Smooth muscle cell (in vitro differentiated cells): Measurements from ENCODE around the gene FGF9. TPM values are rescaled to one million over a fixed set of nuclear protein-coding genes. Genes with fewer than 3 reads are reported as not detected.

Experiments used
- DNase-seq: peaks from one replicate; lab custom pipeline; 2025; ENCODE audit not compliant: unreplicated experiment; lab: John Stamatoyannopoulos, UW
- H2AFZ ChIP-seq: fragments of 200-600 bp; sonication (generic); 2 replicates; pipeline ENCODE4 v1.6.0; 2016; ENCODE audit warnings: antibody characterized with exemption, low read depth, mild to moderate bottlenecking
- H3F3A ChIP-seq: fragments of 200-600 bp; sonication (generic); 2 replicates; pipeline ENCODE4 v1.6.0; 2017; ENCODE audit warnings: antibody characterized with exemption, low read depth
- H3K27ac ChIP-seq: fragments of 200-600 bp; sonication (generic); 2 replicates; pipeline ENCODE4 v1.5.1; 2016; ENCODE audit warnings: low read depth, mild to moderate bottlenecking
- H3K27me3 ChIP-seq: fragments of 200-600 bp; sonication (generic); 2 replicates; pipeline ENCODE4 v1.6.1; 2016; ENCODE audit warnings: low read depth, mild to moderate bottlenecking
- H3K36me3 ChIP-seq: fragments of 200-600 bp; sonication (generic); 2 replicates; pipeline ENCODE4 v1.5.1; 2016; ENCODE audit warnings: low read depth
- H3K4me1 ChIP-seq: fragments of 200-600 bp; sonication (generic); 2 replicates; pipeline ENCODE4 v1.5.1; 2016; ENCODE audit warnings: low read depth
- H3K4me2 ChIP-seq: fragments of 200-600 bp; sonication (generic); 2 replicates; pipeline ENCODE4 v1.6.0; 2016; ENCODE audit warnings: mild to moderate bottlenecking
- H3K4me3 ChIP-seq: fragments of 200-600 bp; sonication (generic); 2 replicates; pipeline ENCODE4 v1.5.1; 2016; ENCODE audit warnings: mild to moderate bottlenecking
- H3K79me2 ChIP-seq: fragments of 200-600 bp; sonication (generic); 2 replicates; pipeline ENCODE4 v1.6.0; 2016; ENCODE audit warnings: low read depth, mild to moderate bottlenecking
- H3K9ac ChIP-seq: fragments of 200-600 bp; sonication (generic); 2 replicates; pipeline ENCODE4 v1.6.0; 2016; ENCODE audit warnings: low read depth
- H3K9me3 ChIP-seq: fragments of 200-600 bp; sonication (generic); replicated peaks from 2 replicates; pipeline ENCODE4 v1.5.1; 2016; ENCODE audit warnings: low read depth
- H4K20me1 ChIP-seq: fragments of 200-600 bp; sonication (generic); 2 replicates; pipeline ENCODE4 v1.6.0; 2016; ENCODE audit warnings: low read depth
- WGBS: methylation state at CpG from one replicate; pipeline ENCODE4 v1.1.7; 2016; ENCODE audit warnings: low lambda C conversion rate; 5-methylcytosine and 5-hydroxymethylcytosine counted together
- polyA plus RNA-seq: library from polyadenylated mRNA; unstranded; fragments of >200 nt; fragmentation: Nextera tagmentation; extraction: Ambion mirVana; gene quantifications from 2 replicates; pipeline ENCODE4 v1.2.1, GENCODE V29; 2016
- total RNA-seq: library from RNA; depleted of rRNA; stranded (reverse); fragments of >200 nt; gene quantifications from 2 replicates; pipeline ENCODE4 v1.2.3, GENCODE V29; 2014
- TF ChIP-seq, protein P1 (sequence below): fragments of 200-600 bp; sonication (generic); IDR thresholded peaks from 2 replicates; pipeline ENCODE4 v1.5.1; 2017; ENCODE audit warnings: borderline replicate concordance, mild to moderate bottlenecking, antibody characterized with exemption; ENCODE audit not compliant: insufficient read depth, poor library complexity, severe bottlenecking

FGF9 gene
- total and polyA plus RNA-seq, 2 experiments from 2014 or later: 0.56 TPM; not detected in 1

DNA sequence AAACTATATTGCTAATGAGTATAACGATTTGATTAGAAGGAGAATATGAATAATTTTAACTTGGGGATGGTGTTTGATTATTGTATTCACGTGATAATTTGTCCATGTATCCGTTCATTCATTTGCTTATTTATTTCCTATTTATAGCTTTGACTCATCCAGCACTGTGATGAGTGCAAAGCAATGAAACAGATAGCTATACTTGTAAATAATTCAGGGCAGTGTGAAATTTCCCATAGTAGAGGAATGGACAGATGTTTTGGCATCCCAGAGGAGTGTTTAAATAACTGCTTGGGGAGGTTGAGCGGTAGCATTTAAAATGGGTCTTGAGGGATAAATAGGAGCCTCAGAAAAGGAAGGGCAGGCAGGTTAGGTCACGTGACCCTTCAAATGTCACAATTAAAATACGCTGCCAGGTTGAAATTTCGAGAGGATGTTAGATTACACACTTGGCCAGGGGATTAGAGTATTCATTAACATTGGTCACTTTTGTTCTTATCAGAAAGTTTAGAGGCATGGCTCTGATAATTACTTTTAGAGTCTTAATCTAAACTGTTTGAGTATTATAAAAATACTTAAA lies 14.7 kb downstream of the FGF9 start:
- TF ChIP-seq, protein P1, sequence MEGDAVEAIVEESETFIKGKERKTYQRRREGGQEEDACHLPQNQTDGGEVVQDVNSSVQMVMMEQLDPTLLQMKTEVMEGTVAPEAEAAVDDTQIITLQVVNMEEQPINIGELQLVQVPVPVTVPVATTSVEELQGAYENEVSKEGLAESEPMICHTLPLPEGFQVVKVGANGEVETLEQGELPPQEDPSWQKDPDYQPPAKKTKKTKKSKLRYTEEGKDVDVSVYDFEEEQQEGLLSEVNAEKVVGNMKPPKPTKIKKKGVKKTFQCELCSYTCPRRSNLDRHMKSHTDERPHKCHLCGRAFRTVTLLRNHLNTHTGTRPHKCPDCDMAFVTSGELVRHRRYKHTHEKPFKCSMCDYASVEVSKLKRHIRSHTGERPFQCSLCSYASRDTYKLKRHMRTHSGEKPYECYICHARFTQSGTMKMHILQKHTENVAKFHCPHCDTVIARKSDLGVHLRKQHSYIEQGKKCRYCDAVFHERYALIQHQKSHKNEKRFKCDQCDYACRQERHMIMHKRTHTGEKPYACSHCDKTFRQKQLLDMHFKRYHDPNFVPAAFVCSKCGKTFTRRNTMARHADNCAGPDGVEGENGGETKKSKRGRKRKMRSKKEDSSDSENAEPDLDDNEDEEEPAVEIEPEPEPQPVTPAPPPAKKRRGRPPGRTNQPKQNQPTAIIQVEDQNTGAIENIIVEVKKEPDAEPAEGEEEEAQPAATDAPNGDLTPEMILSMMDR: no peak

DNA sequence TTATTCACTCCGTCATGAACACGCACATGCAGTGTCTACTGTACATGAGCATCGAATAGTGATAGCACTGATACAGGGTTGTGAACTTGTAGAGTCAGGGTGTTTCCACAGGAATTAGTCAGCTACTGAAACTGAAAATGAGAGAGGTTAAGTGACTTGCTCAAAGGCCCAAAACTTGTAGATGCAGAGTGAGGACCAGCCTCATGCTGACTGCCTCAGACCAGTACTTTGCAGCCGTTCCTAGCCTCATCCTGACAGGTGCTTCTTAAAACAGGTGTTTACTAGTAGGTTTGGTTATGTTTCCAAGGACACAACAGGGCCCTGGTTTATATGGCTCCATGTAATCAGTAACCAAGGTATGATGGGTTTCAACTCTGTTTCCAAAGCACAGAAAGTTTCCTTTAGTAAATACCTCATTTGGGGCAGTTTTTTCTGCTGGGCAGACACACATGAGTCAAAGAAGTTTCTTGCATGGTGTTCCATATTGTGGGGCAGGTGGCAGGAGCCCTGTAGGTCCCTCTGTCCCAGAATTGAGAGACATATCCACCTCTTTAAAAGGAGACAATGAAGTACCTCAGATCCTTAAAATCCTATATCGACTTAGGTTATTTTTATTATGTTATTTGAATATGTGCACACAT lies 16.0 kb downstream of the FGF9 start:
- Histone ChIP-seq H3K79me2 (no peaks in the 10 kb centered on the region), H3K4me1 (no peaks in the 10 kb centered on the region), H2AFZ (no peak overlapping the region), H3K4me2 (no peak overlapping the region), H3K9me3 (no peaks in the 10 kb centered on the region), H3K27me3 (no peaks in the 10 kb centered on the region), H3K36me3 (no peaks in the 10 kb centered on the region), H4K20me1 (no peaks in the 10 kb centered on the region), H3K9ac (no peak overlapping the region), H3F3A (peaks cover 3% of the 10 kb centered on the region), H3K27ac (no peak overlapping the region), H3K4me3 (no peak overlapping the region)
- WGBS: 93% methylated on average over 5 of the region's 5 CpGs
- TF ChIP-seq, protein P1: no peak
- DNase-seq: no peak

More for the DNA sequence above, 14.7 kb downstream of the FGF9 start:
- DNase-seq: no peak
- Histone ChIP-seq H3K4me3 (no peak overlapping the region), H3K36me3 (no peaks in the 10 kb centered on the region), H3K4me2 (no peak overlapping the region), H4K20me1 (no peaks in the 10 kb centered on the region), H2AFZ (no peak overlapping the region), H3K27ac (no peak overlapping the region), H3F3A (peaks cover 3% of the 10 kb centered on the region), H3K79me2 (no peaks in the 10 kb centered on the region), H3K9me3 (no peaks in the 10 kb centered on the region), H3K9ac (no peak overlapping the region), H3K4me1 (no peaks in the 10 kb centered on the region), H3K27me3 (no peaks in the 10 kb centered on the region)
- 91% methylated on average over 7 of the region's 7 CpGs for WGBS

DNA sequence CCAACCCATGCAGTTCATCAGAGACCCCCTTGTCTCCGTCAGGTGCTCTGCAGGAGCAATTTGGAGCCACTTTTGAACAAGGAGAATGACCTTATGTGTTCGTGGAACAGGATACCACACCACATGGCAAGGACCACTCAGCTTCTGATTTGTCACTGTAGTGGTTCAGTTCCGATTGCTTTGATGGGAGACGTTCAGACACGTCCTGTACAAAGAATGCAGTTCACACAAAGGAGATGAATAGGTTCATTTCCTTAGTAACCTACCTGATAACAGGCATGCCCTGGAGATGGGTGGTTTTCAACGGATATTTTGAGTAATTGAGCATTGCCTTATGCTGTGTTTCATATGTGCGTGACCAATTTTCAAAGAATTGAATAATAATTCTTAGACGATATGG lies 17.2 kb downstream of the FGF9 start:
- no peak overlapping the region for H2AFZ ChIP-seq
- no peak overlapping the region for H3K9ac ChIP-seq
- H3K4me2 ChIP-seq: no peak overlapping the region
- no peak overlapping the region for H3K4me3 ChIP-seq
- H3K27ac ChIP-seq: no peak overlapping the region
- no peaks in the 10 kb centered on the region for H3K4me1 ChIP-seq
- no peaks in the 10 kb centered on the region for H3K9me3 ChIP-seq
- H3F3A ChIP-seq: peaks cover 3% of the 10 kb centered on the region
- TF ChIP-seq, protein P1: no peak
- H3K36me3 ChIP-seq: no peaks in the 10 kb centered on the region
- DNase-seq: no peak
- no peaks in the 10 kb centered on the region for H3K27me3 ChIP-seq
- H3K79me2 ChIP-seq: no peaks in the 10 kb centered on the region
- WGBS: 81% methylated on average over 8 of the region's 8 CpGs
- H4K20me1 ChIP-seq: no peaks in the 10 kb centered on the region

DNA sequence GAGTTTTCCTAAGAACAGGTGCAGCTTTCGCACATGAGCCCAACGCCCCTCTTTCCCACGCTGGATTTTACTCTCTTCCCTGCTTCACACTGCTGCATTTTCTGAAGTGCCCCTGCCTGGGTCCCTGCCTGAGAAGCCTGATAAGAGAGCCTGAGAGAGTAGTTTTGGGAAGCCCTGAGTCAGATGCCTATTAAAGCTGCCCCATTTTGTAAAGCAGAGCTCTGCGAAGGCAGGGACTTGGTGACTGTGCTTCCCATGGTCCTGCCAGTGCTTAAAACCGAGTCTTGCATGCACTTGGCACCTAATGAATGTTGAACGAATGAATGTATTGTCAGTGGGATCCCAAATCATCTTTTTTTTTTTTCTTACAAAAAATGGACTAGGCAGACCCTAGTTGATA lies 18.2 kb downstream of the FGF9 start:
- Histone ChIP-seq H3K4me2 (no peak overlapping the region), H4K20me1 (no peaks in the 10 kb centered on the region), H3K9ac (no peak overlapping the region), H3K79me2 (no peaks in the 10 kb centered on the region), H3F3A (no peaks in the 10 kb centered on the region), H3K27ac (no peak overlapping the region), H3K27me3 (no peaks in the 10 kb centered on the region), H3K9me3 (no peaks in the 10 kb centered on the region), H3K4me1 (no peaks in the 10 kb centered on the region), H3K36me3 (no peaks in the 10 kb centered on the region), H2AFZ (no peak overlapping the region), H3K4me3 (no peak overlapping the region)
- TF ChIP-seq, protein P1: no peak
- 90% methylated on average over 6 of the region's 6 CpGs for WGBS
- no peak for DNase-seq
